Immature natural killer cell (primary cell): ENCODE measurements around the gene ATP1B1. TPM values are rescaled to one million over a fixed set of nuclear protein-coding genes. Genes with fewer than 3 reads are reported as not detected.
A peak's percentile ranks its signal among the peaks of the same experiment; 100 is the strongest.

Experiments
- DNase-seq, 3 donors: peaks; one replicate each; pipeline ENCODE4 v3.0.0; 2022; ENCODE audit warnings: mixed read lengths in 1 of 3
- H3K27ac Mint-ChIP-seq, 6 donors: one replicate each; pipeline ENCODE4 v1.8.0; 2020; ENCODE audit warnings: mixed read lengths in 6 of 6, mild to moderate bottlenecking in 5 of 6, inconsistent platforms in 4 of 6, moderate library complexity in 3 of 6
- H3K27me3 Mint-ChIP-seq, 3 donors: one replicate each; pipeline ENCODE4 v1.8.0; 2020 to 2021; ENCODE audit warnings: low read depth in 3 of 3, mild to moderate bottlenecking in 3 of 3, mixed read lengths in 3 of 3, moderate library complexity in 3 of 3, inconsistent platforms in 1 of 3
- H3K36me3 Mint-ChIP-seq, 3 donors: one replicate each; pipeline ENCODE4 v1.8.0; 2020; ENCODE audit warnings: mixed read lengths in 3 of 3, inconsistent platforms in 2 of 3, mild to moderate bottlenecking in 2 of 3
- H3K4me1 Mint-ChIP-seq, 2 donors: one replicate each; pipeline ENCODE4 v1.8.0; 2020; ENCODE audit warnings: inconsistent platforms in 2 of 2, mild to moderate bottlenecking in 2 of 2, mixed read lengths in 2 of 2, moderate library complexity in 1 of 2
- H3K4me3 Mint-ChIP-seq, 5 donors: one replicate each; pipeline ENCODE4 v1.8.0; 2020; ENCODE audit warnings: mild to moderate bottlenecking in 5 of 5, mixed read lengths in 5 of 5, inconsistent platforms in 3 of 5, moderate library complexity in 3 of 5
- H3K9me3 Mint-ChIP-seq, 6 donors: one replicate each; pipeline ENCODE4 v1.8.0; 2020; ENCODE audit warnings: mild to moderate bottlenecking in 6 of 6, mixed read lengths in 6 of 6, inconsistent platforms in 4 of 6, moderate library complexity in 3 of 6
- polyA plus RNA-seq, 3 donors: library from polyadenylated mRNA; unstranded; fragments of 300-500 nt; fragmentation: Illumina TruSeq; gene quantifications; one replicate each; pipeline ENCODE4 v1.2.3, GENCODE V29; 2021

ATP1B1 gene
- 1 to 10 TPM; 1.2 to 9.0 (median 2.4) TPM for polyA plus RNA-seq

- Mint-ChIP-seq H3K36me3 (no peaks in the 10 kb centered on the region), H3K4me1 (peaks cover 40 to 42% of the 10 kb centered on the region in 2 donors), H3K4me3 (peak within 1 kb of the TSS; percentile 84 to 96 (median 88)), H3K27ac (peak within 1 kb of the TSS; percentile 67 to 84 (median 72)), H3K27me3 (peaks cover 3 to 14% (median 5%) of the 10 kb centered on the region in 3 donors), H3K9me3 (no peaks in the 10 kb centered on the region)
- DNase-seq: peak; percentile 82 to 84 (median 84)
These were observed at the start of gene ATP1B1 for GRCh38 chr1:169106095-169106920. Gene ATP1B1, plus strand, starts transcription at chr1:169106690. Its CDS starts 140 bp downstream, at chr1:169106830.

- Mint-ChIP-seq H3K4me1 (peaks cover 9 to 11% of the 10 kb centered on the region in 2 donors), H3K27me3 (peaks cover 0 to 10% (median 2%) of the 10 kb centered on the region in 3 donors), H3K27ac (no peak overlapping the region), H3K9me3 (peaks cover 0 to 2% (median 0%) of the 10 kb centered on the region in 6 donors), H3K4me3 (no peak overlapping the region), H3K36me3 (peaks cover 0 to 4% (median 0%) of the 10 kb centered on the region in 3 donors)
- no peak for DNase-seq
These were observed 47.1 kb upstream of the ATP1B1 start for GRCh38 chr1:169059421-169059820.

- Mint-ChIP-seq H3K36me3 (peaks cover 0 to 4% (median 0%) of the 10 kb centered on the region in 3 donors), H3K27me3 (peaks cover 0 to 6% (median 2%) of the 10 kb centered on the region in 3 donors), H3K4me3 (no peak overlapping the region), H3K27ac (no peak overlapping the region), H3K4me1 (peaks cover 9 to 11% of the 10 kb centered on the region in 2 donors), H3K9me3 (peaks cover 0 to 2% (median 0%) of the 10 kb centered on the region in 6 donors)
- DNase-seq: no peak
These were observed 46.3 kb upstream of the ATP1B1 start for GRCh38 chr1:169060043-169060722.

- Mint-ChIP-seq H3K4me1 (peaks cover 9 to 11% of the 10 kb centered on the region in 2 donors), H3K27ac (no peak overlapping the region), H3K27me3 (peaks cover 0 to 6% (median 2%) of the 10 kb centered on the region in 3 donors), H3K36me3 (peaks cover 0 to 4% (median 0%) of the 10 kb centered on the region in 3 donors), H3K4me3 (no peak overlapping the region), H3K9me3 (peaks cover 0 to 2% (median 0%) of the 10 kb centered on the region in 6 donors)
- DNase-seq: no peak
These were observed 45.4 kb upstream of the ATP1B1 start for GRCh38 chr1:169060919-169061639.

GRCh38 chr1:169062152-169062551 is 44.3 kb upstream of the ATP1B1 start:
- Mint-ChIP-seq H3K4me1 (peaks cover 9 to 11% of the 10 kb centered on the region in 2 donors), H3K9me3 (peaks cover 0 to 6% (median 5%) of the 10 kb centered on the region in 6 donors), H3K27ac (no peak overlapping the region), H3K27me3 (peaks cover 0 to 2% (median 2%) of the 10 kb centered on the region in 3 donors), H3K36me3 (peaks cover 0 to 5% (median 1%) of the 10 kb centered on the region in 3 donors), H3K4me3 (no peak overlapping the region)
- DNase-seq: no peak

GRCh38 chr1:169064103-169064502 is 42.4 kb upstream of the ATP1B1 start:
- DNase-seq: no peak
- Mint-ChIP-seq H3K27ac (no peak overlapping the region), H3K36me3 (peaks cover 0 to 6% (median 0%) of the 10 kb centered on the region in 3 donors), H3K9me3 (peaks cover 0 to 11% (median 7%) of the 10 kb centered on the region in 6 donors), H3K4me1 (peaks cover 9 to 11% of the 10 kb centered on the region in 2 donors), H3K27me3 (peaks cover 0 to 5% (median 2%) of the 10 kb centered on the region in 3 donors), H3K4me3 (no peak overlapping the region)

GRCh38 chr1:169070547-169070946 is 35.9 kb upstream of the ATP1B1 start:
- Mint-ChIP-seq H3K9me3 (peaks cover 0 to 11% (median 7%) of the 10 kb centered on the region in 6 donors), H3K4me3 (no peak overlapping the region), H3K36me3 (peaks cover 0 to 6% (median 3%) of the 10 kb centered on the region in 3 donors), H3K27me3 (peaks cover 3 to 8% (median 5%) of the 10 kb centered on the region in 3 donors), H3K27ac (no peak overlapping the region), H3K4me1 (no peaks in the 10 kb centered on the region)
- no peak for DNase-seq

- DNase-seq: no peak
- Mint-ChIP-seq H3K9me3 (peaks cover 0 to 11% (median 7%) of the 10 kb centered on the region in 6 donors), H3K4me1 (no peaks in the 10 kb centered on the region), H3K27ac (no peak overlapping the region), H3K36me3 (peaks cover 0 to 6% (median 3%) of the 10 kb centered on the region in 3 donors), H3K27me3 (peaks cover 3 to 8% (median 5%) of the 10 kb centered on the region in 3 donors), H3K4me3 (no peak overlapping the region)
These were observed 35.5 kb upstream of the ATP1B1 start for GRCh38 chr1:169070958-169071357.

- H3K4me3 Mint-ChIP-seq: no peak overlapping the region
- peaks cover 0 to 5% (median 5%) of the 10 kb centered on the region in 3 donors for H3K27me3 Mint-ChIP-seq
- no peaks in the 10 kb centered on the region for H3K4me1 Mint-ChIP-seq
- DNase-seq: no peak
- H3K9me3 Mint-ChIP-seq: no peaks in the 10 kb centered on the region
- peaks cover 0 to 3% (median 0%) of the 10 kb centered on the region in 3 donors for H3K36me3 Mint-ChIP-seq
- peak overlapping the region in 1 of 6 donors; percentile 42 for H3K27ac Mint-ChIP-seq
These were observed 33.4 kb upstream of the ATP1B1 start for GRCh38 chr1:169072945-169073725.

GRCh38 chr1:169078163-169078883 is 28.2 kb upstream of the ATP1B1 start:
- no peaks in the 10 kb centered on the region for H3K36me3 Mint-ChIP-seq
- peaks cover 0 to 2% (median 2%) of the 10 kb centered on the region in 3 donors for H3K27me3 Mint-ChIP-seq
- DNase-seq: no peak
- H3K4me3 Mint-ChIP-seq: no peak overlapping the region
- H3K27ac Mint-ChIP-seq: peak overlapping the region in 1 of 6 donors; percentile 60
- H3K9me3 Mint-ChIP-seq: no peaks in the 10 kb centered on the region
- no peaks in the 10 kb centered on the region for H3K4me1 Mint-ChIP-seq

GRCh38 chr1:169081503-169082123 is 24.9 kb upstream of the ATP1B1 start:
- no peak overlapping the region for H3K27ac Mint-ChIP-seq

GRCh38 chr1:169085911-169086310 is 20.6 kb upstream of the ATP1B1 start:
- Mint-ChIP-seq H3K27ac (no peak overlapping the region), H3K9me3 (no peaks in the 10 kb centered on the region), H3K36me3 (peaks cover 0 to 4% (median 0%) of the 10 kb centered on the region in 3 donors), H3K4me3 (no peak overlapping the region), H3K4me1 (peaks cover 0 to 2% of the 10 kb centered on the region in 2 donors), H3K27me3 (peaks cover 11 to 16% (median 16%) of the 10 kb centered on the region in 3 donors)
- no peak for DNase-seq

More at GRCh38 chr1:169081503-169082123, 24.9 kb upstream of the ATP1B1 start:
- Mint-ChIP-seq H3K4me3 (no peak overlapping the region), H3K27me3 (peaks cover 0 to 2% (median 1%) of the 10 kb centered on the region in 3 donors), H3K4me1 (peaks cover 0 to 1% of the 10 kb centered on the region in 2 donors), H3K36me3 (peaks cover 0 to 4% (median 0%) of the 10 kb centered on the region in 3 donors), H3K9me3 (no peaks in the 10 kb centered on the region)
- no peak for DNase-seq
